Smooth muscle cell of the pulmonary artery (primary cell): Measurements from ENCODE around the gene SLC39A10. TPM values are rescaled to one million over a fixed set of nuclear protein-coding genes. Genes with fewer than 3 reads are reported as not detected.

Experiments used
- total RNA-seq: library from RNA; depleted of rRNA; stranded (reverse); fragments of >200 nt; gene quantifications from 2 replicates; pipeline ENCODE4 v1.2.3, GENCODE V29; 2014

Gene SLC39A10
- 60.3 and 63.1 TPM in 2 replicates for total RNA-seq

GRCh38 chr2:195656859-195657633 lies at the start of gene SLC39A10:
TSS of gene SLC39A10 (plus strand) at chr2:195657226. CDS start at chr2:195680043, 22,817 bp downstream.

